ENCODE data around the gene AGBL5. TPM values are rescaled to one million over a fixed set of nuclear protein-coding genes. Genes with fewer than 3 reads are reported as not detected.

The AGBL5 gene
- total and polyA plus RNA-seq, 2 of the 13 experiments (the other 11 are each of a cell fraction or from before 2014, with no cell fraction given), result 55.9 to 73.3 TPM

GRCh38 chr2:27085673-27086089 is 34.2 kb downstream of the AGBL5 start (continued):
- TF ChIP-seq, protein P1, sequence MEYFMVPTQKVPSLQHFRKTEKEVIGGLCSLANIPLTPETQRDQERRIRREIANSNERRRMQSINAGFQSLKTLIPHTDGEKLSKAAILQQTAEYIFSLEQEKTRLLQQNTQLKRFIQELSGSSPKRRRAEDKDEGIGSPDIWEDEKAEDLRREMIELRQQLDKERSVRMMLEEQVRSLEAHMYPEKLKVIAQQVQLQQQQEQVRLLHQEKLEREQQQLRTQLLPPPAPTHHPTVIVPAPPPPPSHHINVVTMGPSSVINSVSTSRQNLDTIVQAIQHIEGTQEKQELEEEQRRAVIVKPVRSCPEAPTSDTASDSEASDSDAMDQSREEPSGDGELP (IDR thresholded peaks at IDR 0.05; ENCODE audit: borderline replicate concordance, low read depth), result no peak
- TF ChIP-seq, protein P2, sequence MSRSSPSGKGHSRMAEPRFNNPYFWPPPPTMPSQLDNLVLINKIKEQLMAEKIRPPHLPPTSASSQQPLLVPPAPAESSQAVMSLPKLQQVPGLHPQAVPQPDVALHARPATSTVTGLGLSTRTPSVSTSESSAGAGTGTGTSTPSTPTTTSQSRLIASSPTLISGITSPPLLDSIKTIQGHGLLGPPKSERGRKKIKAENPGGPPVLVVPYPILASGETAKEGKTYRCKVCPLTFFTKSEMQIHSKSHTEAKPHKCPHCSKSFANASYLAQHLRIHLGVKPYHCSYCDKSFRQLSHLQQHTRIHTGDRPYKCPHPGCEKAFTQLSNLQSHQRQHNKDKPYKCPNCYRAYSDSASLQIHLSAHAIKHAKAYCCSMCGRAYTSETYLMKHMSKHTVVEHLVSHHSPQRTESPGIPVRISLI (CRISPR knock-in tag; IDR thresholded peaks at IDR 0.05; ENCODE audit: borderline replicate concordance), result no peak
- TF ChIP-seq NFE2 (CRISPR knock-in tag; IDR thresholded peaks at IDR 0.05) (no peak), TARDBP (CRISPR knock-in tag; IDR thresholded peaks at IDR 0.05) (no peak; the same call in 1 of the 2 replicates), HNRNPLL (IDR thresholded peaks at IDR 0.05; ENCODE audit: low read depth, low read length, poor library complexity, severe bottlenecking) (peak; percentile 81), ZNF142 (CRISPR knock-in tag; IDR thresholded peaks at IDR 0.05) (no peak), ZNF512 (CRISPR knock-in tag; IDR thresholded peaks at IDR 0.05) (no peak), CENPX (CRISPR knock-in tag; IDR thresholded peaks at IDR 0.05) (no peak), NFKBIZ (CRISPR knock-in tag; IDR thresholded peaks at IDR 0.05) (no peak), FOSL2 (CRISPR knock-in tag; IDR thresholded peaks at IDR 0.05) (no peak; the same call in 1 of the 2 replicates), ZFP62 (CRISPR knock-in tag; IDR thresholded peaks at IDR 0.05) (no peak), EEA1 (CRISPR knock-in tag; IDR thresholded peaks at IDR 0.05; ENCODE audit: borderline replicate concordance) (no peak), KAT2B (IDR thresholded peaks at IDR 0.05; ENCODE audit: borderline replicate concordance, low read depth, low read length) (no peak), XRCC5 (optimal IDR thresholded peaks at IDR 0.05; ENCODE audit: low read length) (no peak), ZNF292 (CRISPR knock-in tag; IDR thresholded peaks at IDR 0.05; ENCODE audit: borderline replicate concordance, low read depth) (no peak), KDM3A (CRISPR knock-in tag; IDR thresholded peaks at IDR 0.05; ENCODE audit: low read depth) (peak; percentile 67; the same call in 1 of the 2 replicates), HNF4G (IDR thresholded peaks at IDR 0.05; ENCODE audit: borderline replicate concordance, low read depth, low read length) (no peak), HNF4G (CRISPR knock-in tag; IDR thresholded peaks at IDR 0.05; ENCODE audit: borderline replicate concordance, low read depth) (no peak)
- TF ChIP-seq, protein P3, sequence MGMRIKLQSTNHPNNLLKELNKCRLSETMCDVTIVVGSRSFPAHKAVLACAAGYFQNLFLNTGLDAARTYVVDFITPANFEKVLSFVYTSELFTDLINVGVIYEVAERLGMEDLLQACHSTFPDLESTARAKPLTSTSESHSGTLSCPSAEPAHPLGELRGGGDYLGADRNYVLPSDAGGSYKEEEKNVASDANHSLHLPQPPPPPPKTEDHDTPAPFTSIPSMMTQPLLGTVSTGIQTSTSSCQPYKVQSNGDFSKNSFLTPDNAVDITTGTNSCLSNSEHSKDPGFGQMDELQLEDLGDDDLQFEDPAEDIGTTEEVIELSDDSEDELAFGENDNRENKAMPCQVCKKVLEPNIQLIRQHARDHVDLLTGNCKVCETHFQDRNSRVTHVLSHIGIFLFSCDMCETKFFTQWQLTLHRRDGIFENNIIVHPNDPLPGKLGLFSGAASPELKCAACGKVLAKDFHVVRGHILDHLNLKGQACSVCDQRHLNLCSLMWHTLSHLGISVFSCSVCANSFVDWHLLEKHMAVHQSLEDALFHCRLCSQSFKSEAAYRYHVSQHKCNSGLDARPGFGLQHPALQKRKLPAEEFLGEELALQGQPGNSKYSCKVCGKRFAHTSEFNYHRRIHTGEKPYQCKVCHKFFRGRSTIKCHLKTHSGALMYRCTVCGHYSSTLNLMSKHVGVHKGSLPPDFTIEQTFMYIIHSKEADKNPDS (CRISPR knock-in tag; IDR thresholded peaks at IDR 0.05), result no peak

Measured in HepG2 (cell line).